ENCODE measurements around the gene ADAMTS12.
"Not testable (repeated sequence)": the region's sequence is repeated elsewhere in the genome, so short reads cannot be mapped to it uniquely, and the experiment has no call there.

The ADAMTS12 gene, protein sequence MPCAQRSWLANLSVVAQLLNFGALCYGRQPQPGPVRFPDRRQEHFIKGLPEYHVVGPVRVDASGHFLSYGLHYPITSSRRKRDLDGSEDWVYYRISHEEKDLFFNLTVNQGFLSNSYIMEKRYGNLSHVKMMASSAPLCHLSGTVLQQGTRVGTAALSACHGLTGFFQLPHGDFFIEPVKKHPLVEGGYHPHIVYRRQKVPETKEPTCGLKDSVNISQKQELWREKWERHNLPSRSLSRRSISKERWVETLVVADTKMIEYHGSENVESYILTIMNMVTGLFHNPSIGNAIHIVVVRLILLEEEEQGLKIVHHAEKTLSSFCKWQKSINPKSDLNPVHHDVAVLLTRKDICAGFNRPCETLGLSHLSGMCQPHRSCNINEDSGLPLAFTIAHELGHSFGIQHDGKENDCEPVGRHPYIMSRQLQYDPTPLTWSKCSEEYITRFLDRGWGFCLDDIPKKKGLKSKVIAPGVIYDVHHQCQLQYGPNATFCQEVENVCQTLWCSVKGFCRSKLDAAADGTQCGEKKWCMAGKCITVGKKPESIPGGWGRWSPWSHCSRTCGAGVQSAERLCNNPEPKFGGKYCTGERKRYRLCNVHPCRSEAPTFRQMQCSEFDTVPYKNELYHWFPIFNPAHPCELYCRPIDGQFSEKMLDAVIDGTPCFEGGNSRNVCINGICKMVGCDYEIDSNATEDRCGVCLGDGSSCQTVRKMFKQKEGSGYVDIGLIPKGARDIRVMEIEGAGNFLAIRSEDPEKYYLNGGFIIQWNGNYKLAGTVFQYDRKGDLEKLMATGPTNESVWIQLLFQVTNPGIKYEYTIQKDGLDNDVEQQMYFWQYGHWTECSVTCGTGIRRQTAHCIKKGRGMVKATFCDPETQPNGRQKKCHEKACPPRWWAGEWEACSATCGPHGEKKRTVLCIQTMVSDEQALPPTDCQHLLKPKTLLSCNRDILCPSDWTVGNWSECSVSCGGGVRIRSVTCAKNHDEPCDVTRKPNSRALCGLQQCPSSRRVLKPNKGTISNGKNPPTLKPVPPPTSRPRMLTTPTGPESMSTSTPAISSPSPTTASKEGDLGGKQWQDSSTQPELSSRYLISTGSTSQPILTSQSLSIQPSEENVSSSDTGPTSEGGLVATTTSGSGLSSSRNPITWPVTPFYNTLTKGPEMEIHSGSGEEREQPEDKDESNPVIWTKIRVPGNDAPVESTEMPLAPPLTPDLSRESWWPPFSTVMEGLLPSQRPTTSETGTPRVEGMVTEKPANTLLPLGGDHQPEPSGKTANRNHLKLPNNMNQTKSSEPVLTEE (N-terminal part only)

DNA sequence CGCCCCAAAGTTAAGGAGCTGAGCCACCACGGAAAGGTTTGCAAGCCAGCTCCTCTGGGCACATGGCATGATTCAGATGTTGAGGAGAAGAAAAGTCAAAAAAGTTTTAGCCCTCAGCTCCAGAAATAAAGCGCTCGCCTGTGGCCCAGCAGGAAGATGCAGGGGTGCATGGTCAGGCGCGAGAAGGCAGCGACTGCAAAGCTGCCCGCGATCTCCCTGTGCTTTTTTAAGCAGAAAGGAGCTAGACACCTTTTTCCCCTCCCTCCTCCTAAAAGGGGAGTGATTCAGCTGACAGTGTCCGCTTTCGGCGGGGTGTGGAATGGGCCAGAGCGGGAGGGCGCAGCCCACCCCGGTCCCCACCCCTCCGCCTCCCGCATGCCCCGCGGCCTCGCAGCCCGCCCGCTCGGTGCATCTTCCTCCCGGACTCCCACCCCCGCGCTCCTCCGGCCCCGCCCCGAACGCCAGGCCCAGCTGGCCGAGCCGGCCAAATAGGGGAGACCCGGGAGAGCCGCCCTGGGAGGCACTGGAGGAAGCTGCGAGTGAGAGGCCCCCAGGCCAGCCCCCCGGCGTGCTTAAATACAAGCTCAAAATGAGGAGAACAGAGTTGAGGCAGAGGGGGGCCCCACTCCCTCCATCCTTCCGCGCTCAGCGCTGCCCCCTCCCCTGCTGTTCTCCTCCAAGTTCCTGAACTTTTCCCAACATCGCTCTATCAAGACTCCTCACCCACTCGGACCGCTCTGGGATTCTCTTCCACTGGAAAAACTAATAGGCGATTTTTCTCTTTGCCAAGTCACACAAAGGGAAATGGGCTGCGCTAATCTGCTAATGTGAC, at the start of gene ADAMTS12:
Gene ADAMTS12 (minus strand): TSS at position 203 of the 832 bp plus-strand sequence. CDS start 134 bp downstream, at position 69.
- DNase-seq (ENCODE audit: low read depth in 3 of 3): no peak

DNA sequence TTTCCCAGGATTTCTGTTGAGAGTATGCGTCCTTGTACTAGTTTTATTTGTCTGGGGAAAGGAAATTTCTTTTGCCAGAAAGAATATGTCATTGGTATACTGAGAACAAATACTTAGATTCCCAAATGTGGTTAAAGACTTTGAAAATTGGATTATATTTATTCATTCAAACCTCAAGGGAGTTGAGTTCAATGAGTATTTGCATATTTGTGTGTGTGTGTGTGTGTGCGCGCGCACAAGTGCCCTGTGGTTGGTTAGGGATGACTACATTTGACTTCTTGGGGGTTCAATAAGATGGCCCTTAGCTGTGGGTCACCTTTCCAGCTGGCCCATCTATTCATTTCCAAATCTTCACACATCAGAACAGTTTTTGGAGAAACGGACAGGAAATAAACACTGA, 49.3 kb upstream of the ADAMTS12 start:
- DNase-seq (ENCODE audit: low read depth in 3 of 3): no peak

DNA sequence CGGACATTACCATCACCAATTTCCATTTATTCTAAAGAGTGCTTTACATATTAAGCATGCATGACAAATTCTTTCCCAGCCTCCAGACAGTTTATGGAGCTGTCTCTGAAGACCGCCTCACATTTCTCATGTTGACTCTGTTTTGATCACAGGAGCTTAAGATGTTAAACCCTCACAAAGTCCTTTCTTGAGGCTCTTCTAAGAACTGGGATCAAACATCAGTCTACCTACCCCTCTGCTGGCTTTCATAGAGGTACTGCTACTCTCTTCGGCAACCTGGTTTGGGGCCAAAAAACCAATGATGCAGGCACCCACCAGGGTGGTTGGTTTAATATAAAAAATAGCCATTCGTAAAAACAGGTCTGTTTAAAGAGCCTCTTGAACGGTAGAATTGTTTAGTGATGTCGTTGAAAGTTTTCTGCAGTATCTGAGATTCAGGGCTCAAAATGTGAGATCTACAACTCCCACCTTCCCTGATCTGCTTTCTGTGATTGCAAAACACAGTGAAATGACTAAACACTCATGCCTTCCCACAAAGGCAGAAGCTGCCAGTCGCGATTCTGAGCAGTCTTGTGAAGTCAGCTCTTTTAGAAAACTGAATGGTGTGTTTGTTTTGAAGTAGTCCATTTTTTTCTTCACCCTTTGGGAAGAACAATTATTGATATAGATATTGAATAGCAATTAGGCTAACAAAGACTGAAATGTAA, 47.9 kb upstream of the ADAMTS12 start:
- DNase-seq (ENCODE audit: low read depth in 3 of 3): no peak

DNA sequence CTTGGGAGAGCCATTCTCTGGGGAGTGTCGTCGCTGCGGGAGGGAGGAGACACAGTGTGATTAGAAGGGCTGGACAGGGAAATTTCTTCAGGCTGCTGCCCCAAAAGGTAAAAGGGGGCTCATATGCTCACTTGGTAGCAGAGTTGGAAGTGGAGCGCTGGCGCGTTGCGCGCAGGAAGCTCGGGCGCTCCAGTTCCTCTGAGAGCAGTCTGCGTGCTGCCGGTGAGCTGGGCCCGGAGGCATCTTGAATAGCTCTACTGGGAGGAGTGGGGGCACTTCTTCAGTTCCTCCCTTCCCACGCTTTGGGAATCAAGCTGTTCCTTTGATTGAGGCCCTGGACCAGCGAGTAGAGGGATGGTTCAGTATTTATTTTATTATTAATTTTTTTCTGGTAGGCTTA, 47.1 kb upstream of the ADAMTS12 start:
- no peak for DNase-seq (ENCODE audit: low read depth in 3 of 3)

DNA sequence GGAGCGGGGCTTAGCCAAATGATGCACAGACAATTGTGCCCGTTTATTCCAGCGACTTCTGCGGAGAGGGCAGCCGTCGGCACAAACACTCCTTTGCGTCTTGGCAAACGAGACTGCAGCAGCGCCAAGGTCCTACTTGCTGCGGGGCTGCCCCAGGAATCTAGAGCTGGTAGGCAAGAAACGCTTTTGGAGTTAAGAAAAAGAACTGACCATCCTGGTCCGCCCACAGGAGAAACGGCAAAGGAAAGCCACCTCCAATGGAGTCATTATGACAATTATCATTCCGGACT, 46.7 kb upstream of the ADAMTS12 start:
- DNase-seq (ENCODE audit: low read depth in 3 of 3): no peak

DNA sequence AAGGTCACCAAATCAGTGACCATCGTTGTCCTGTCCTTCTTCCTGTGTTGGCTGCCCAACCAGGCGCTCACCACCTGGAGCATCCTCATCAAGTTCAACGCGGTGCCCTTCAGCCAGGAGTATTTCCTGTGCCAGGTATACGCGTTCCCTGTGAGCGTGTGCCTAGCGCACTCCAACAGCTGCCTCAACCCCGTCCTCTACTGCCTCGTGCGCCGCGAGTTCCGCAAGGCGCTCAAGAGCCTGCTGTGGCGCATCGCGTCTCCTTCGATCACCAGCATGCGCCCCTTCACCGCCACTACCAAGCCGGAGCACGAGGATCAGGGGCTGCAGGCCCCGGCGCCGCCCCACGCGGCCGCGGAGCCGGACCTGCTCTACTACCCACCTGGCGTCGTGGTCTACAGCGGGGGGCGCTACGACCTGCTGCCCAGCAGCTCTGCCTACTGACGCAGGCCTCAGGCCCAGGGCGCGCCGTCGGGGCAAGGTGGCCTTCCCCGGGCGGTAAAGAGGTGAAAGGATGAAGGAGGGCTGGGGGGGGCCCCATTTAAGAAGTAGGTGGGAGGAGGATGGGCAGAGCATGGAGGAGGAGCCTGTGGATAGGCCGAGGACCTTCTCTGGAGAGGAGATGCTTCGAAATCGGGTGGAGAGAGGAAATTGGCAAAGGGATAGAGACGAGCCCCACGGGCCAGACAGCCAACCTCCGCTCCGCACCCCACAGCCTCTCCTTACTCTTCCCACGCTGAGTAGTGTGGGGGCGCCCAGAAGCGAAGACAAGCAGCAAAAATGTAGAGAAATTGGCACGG, 46.1 kb upstream of the ADAMTS12 start:
- no peak for DNase-seq (ENCODE audit: low read depth in 3 of 3)

DNA sequence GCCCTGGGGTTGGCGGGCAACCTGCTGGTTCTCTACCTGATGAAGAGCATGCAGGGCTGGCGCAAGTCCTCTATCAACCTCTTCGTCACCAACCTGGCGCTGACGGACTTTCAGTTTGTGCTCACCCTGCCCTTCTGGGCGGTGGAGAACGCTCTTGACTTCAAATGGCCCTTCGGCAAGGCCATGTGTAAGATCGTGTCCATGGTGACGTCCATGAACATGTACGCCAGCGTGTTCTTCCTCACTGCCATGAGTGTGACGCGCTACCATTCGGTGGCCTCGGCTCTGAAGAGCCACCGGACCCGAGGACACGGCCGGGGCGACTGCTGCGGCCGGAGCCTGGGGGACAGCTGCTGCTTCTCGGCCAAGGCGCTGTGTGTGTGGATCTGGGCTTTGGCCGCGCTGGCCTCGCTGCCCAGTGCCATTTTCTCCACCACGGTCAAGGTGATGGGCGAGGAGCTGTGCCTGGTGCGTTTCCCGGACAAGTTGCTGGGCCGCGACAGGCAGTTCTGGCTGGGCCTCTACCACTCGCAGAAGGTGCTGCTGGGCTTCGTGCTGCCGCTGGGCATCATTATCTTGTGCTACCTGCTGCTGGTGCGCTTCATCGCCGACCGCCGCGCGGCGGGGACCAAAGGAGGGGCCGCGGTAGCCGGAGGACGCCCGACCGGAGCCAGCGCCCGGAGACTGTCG, 45.4 kb upstream of the ADAMTS12 start:
- DNase-seq (ENCODE audit: low read depth in 3 of 3): no peak

DNA sequence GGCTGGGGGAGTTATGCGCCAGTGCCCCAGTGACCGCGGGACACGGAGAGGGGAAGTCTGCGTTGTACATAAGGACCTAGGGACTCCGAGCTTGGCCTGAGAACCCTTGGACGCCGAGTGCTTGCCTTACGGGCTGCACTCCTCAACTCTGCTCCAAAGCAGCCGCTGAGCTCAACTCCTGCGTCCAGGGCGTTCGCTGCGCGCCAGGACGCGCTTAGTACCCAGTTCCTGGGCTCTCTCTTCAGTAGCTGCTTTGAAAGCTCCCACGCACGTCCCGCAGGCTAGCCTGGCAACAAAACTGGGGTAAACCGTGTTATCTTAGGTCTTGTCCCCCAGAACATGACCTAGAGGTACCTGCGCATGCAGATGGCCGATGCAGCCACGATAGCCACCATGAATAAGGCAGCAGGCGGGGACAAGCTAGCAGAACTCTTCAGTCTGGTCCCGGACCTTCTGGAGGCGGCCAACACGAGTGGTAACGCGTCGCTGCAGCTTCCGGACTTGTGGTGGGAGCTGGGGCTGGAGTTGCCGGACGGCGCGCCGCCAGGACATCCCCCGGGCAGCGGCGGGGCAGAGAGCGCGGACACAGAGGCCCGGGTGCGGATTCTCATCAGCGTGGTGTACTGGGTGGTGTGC, 44.7 kb upstream of the ADAMTS12 start, which contains the start of gene RXFP3:
Gene RXFP3 (plus strand): TSS at position 6 of the 636 bp plus-strand sequence. CDS start 355 bp downstream, at position 361.
- DNase-seq (ENCODE audit: low read depth in 3 of 3): no peak

DNA sequence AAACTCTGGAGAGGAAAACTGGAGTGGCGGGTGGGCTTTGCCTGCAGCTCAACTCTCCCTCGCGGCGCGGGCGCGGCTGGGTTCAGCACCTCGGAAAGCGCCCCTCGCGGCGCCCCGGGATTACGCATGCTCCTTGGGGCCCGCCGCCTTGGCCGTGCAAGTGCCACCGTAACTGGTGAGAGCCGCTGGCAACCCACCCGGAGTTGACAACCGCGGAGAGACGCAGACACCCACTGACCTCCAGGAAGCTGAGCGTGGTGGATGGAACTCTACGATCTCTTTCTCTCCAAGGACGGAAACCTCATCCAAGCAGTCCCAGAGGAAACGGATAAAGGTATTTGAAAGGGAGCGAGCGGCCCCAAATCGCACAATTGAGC, 44.2 kb upstream of the ADAMTS12 start:
- peak; percentile 10 to 18 (median 16) for DNase-seq (ENCODE audit: low read depth in 3 of 3)

DNA sequence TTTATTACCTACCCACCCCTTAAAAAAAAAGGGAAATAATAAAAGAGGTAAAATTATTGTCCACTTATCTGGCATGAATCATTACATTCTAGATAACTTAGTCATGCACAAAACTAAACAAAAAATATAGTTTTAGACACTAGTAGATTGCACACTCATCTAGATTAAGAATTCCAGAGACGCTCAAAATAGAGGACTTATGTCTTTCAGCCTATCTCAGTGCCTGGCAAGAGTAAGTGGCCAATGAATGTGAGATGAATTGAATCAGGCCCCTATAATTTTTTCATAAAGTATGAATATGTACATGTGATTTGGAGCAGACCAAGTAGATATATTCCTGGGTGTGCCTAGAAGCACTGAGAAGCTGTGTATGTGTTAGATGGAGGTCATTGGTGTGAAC, 42.4 kb upstream of the ADAMTS12 start:
- no peak for DNase-seq (ENCODE audit: low read depth in 3 of 3)

DNA sequence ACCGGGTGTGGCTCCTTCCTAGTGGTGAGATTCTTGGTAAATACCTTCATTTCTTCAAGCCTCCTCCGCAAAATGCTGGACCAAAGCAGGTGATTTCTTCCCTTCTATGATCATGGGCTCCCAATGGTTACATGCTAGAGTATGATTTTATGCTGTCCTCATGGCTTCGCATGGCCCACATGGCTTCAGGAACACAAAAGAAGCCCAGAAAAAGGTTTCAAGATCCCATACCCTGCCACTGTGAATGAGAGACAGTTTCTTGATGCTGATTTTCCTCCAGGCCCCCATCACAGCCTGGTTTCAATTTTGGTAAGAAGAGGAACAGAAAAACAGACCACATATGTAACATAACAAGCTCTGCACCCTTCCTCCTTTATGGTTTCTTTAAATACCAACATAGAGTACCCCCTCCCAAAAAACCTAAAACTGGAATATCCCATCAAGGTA, 42.0 kb upstream of the ADAMTS12 start:
- no peak for DNase-seq (ENCODE audit: low read depth in 3 of 3)

DNA sequence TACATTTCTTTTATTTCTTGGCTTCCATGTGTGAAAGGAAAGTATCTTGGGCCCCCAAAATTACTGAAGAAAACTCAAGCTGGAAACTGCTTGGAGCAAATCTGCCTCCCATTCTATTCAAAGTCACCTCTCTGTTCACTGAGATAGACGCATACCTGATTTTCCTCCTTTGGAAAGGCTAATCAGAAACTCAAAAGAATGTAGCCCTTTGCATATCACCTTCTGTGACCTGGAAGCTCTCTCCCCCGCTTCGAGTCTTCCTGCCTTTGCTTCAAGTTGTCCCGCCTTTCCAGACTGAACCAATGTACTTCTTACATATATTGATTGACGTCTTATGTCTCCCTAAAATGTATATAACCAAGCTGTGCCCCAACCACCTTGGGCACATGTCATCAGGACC, 39.3 kb upstream of the ADAMTS12 start:
- DNase-seq (ENCODE audit: low read depth in 3 of 3): no peak

DNA sequence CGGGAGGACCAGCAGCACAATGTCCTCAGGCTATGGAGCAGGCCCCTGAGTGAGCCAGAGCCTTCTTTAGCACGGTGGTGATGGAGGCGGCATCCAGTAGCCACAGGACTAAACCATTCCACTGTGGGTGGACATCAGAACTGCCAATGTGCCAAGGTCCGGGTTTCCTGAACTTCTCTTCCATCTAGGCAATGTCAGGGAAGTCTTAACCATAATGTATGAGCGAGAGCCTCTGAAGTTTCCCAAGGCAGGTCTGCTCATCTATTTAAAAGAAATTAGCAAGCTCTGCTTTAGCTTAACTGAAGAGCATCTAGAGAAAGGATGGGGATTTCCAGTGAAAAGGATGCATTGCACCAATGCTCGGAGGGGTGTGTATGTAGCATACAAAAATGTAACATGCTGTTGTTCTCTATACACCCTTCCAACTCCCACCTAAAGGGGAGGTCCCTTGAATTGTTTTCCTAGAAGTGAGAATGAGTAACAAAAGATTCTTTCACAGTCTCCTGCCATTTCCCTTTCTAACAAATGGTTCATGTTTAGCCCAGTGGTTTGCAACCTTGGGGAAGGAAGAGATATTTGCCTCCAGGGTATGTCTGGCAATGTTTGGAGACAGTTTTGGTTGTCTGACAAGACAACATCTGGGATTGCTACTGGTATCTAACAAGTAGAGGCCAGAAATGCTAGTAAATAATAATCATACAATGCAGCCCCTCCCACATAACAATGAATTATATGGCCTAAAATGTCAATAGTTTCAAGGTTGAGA, 38.3 kb upstream of the ADAMTS12 start:
- DNase-seq (ENCODE audit: low read depth in 3 of 3): no peak

DNA sequence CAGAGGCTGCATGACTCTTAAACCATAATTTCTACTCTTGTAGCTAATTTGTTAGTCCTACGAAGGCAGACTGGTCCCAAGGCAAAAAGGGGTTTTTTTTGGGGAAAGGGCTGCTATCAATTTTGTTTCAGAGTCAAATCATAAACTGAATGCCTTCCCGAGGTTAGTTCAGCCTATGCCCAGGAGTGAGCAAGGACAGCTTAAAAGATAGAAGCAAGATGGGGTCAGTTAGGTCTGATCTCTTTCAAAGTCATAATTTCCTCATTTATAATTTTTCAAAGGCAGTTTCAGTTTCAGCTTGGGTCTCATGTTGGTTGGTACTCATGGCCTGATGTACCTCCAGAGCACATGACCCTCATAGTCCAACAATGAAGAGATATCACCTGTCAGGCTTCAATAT, 36.5 kb upstream of the ADAMTS12 start:
- no peak for DNase-seq (ENCODE audit: low read depth in 3 of 3)

DNA sequence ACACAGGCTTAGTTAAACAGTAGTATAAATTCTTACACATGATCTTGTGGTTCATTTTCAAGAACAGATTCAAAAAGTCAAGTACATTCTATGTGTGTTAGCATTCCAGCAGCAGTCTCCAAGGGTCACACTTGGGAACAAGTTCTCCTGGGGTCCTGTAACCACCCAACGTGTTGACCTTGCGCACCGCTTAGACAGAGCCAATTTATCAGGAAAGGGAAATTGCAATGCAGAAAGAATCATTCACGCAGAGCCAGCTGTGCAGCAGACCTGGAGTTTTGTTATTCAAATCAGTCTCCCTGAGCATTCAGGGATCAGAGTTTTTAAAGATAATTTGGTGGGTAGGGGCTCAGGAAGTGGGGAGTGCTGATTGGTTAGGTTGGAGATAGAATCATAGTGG, 35.9 kb upstream of the ADAMTS12 start:
- no peak for DNase-seq (ENCODE audit: low read depth in 3 of 3)

DNA sequence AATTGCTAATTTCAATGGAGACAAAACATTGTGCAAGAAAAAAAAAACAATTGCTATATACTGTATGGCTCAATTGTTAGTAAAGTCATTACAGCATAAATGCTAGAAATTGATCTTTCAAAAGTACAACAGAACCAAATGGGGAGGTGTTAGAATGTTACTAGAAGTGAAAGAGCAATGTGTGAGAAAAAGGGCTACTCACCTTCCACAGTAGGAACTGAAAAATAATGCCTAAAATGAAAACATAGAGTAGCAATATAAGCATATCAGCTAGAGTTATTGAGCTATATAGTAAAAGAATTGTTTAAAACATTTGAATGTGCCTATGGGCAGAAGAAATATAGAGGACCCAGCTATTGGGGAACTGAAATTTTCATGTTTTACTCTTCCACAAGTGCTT, 33.5 kb upstream of the ADAMTS12 start:
- no peak for DNase-seq (ENCODE audit: low read depth in 3 of 3)

DNA sequence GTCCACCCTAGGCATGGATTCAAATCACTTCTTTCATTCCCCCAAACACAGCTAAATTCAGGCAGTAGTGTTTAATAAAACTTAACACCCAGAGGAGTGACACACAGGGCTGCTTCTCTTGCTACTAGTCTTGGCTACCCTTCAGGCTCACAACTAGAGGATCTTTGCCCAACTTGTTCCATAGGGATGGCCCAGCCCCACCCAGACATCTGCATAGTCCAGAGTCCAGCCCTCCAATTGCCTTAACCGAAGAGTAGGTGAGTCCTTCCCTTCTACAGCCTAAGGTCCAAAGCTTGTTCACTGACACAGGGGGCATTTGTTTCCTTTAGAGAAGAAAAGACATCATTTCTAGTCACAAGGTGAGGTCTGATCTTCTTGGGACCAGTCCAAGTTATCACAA, 29.2 kb upstream of the ADAMTS12 start:
- DNase-seq (ENCODE audit: low read depth in 3 of 3): no peak

DNA sequence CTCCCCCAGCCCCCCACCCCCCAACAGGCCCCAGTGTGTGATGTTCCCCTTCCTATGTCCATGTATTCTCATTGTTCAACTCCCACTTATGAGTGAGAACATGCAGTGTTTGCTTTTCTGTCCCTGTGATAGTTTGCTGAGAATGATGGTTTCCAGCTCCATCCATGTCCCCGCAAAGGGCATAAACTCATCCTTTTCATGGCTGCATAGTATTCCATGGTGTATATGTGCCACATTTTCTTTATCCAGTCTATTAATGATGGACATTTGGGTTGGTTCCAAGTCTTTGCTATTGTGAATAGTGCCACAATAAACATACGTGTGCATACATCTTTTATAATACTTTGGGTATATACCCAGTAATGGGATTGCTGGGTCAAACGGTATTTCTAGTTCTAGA, 23.1 kb upstream of the ADAMTS12 start:
- DNase-seq (ENCODE audit: low read depth in 3 of 3): not testable (repeated sequence)
